Esophagus muscularis mucosa (tissue), 3 donors: ENCODE data around the gene ENKUR.

Experiments used
- POLR2A ChIP-seq: fragments of 450-650 bp; IDR thresholded peaks from one replicate; pipeline ENCODE4 v1.6.1; 2017; ENCODE audit warnings: antibody characterized with exemption, moderate library complexity, mild to moderate bottlenecking, low read depth
- POLR2AphosphoS5 ChIP-seq, 2 donors: sonication (generic); formaldehyde crosslinking; IDR thresholded peaks; one replicate each; pipeline ENCODE4 v1.6.1; 2017; ENCODE audit warnings: antibody characterized with exemption in 2 of 2
- TF ChIP-seq, protein P1 (sequence below), 3 experiments: fragments of 200-600 bp in 2 of 3; fragments of 450-650 bp in 1 of 3; sonication (generic) in 2 of 3; IDR thresholded peaks; one replicate each; pipeline ENCODE4 v1.5.1; 2017 to 2019; ENCODE audit warnings: antibody characterized with exemption in 3 of 3, mild to moderate bottlenecking in 2 of 3, moderate library complexity in 1 of 3

DNA sequence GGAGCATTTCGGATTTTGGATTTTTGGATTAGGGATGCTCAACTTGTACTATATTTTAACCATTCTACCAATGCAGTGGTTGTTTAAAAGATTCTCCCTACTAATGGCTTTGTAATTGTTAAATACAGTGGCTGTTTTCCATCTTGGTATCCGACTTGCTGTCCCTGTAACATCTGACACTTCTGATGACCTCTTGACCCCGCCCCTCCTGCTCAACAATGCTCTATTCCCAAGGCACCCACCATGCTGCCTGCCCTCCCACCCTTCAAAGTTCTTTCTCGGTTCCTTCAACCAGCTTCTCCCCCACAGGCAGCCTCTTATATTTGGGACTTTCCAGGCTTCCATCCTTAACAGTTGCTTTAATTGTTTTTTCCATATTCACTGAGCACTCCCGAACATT, 65.5 kb downstream of the ENKUR start:
- TF ChIP-seq, protein P1, sequence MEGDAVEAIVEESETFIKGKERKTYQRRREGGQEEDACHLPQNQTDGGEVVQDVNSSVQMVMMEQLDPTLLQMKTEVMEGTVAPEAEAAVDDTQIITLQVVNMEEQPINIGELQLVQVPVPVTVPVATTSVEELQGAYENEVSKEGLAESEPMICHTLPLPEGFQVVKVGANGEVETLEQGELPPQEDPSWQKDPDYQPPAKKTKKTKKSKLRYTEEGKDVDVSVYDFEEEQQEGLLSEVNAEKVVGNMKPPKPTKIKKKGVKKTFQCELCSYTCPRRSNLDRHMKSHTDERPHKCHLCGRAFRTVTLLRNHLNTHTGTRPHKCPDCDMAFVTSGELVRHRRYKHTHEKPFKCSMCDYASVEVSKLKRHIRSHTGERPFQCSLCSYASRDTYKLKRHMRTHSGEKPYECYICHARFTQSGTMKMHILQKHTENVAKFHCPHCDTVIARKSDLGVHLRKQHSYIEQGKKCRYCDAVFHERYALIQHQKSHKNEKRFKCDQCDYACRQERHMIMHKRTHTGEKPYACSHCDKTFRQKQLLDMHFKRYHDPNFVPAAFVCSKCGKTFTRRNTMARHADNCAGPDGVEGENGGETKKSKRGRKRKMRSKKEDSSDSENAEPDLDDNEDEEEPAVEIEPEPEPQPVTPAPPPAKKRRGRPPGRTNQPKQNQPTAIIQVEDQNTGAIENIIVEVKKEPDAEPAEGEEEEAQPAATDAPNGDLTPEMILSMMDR (IDR thresholded peaks at IDR 0.05), result no peak
- no peak for TF ChIP-seq POLR2A
- TF ChIP-seq POLR2AphosphoS5 (IDR thresholded peaks at IDR 0.05), result no peak
